Neuronal stem cell (in vitro differentiated cells): ENCODE data around the gene BRINP2.

Source experiments
- DNase-seq: peaks from one replicate; pipeline ENCODE4 v3.0.0-alpha.2; 2013; ENCODE audit warnings: low spot score
- H2AFZ ChIP-seq: one replicate; pipeline ENCODE4 v1.6.1; 2013; ENCODE audit warnings: mild to moderate bottlenecking, low read length, inconsistent platforms
- H2AK5ac ChIP-seq: 2 replicates; pipeline ENCODE4 v1.6.1; 2013; ENCODE audit warnings: low read depth, mild to moderate bottlenecking, inconsistent platforms, low read length, moderate library complexity, mixed read lengths
- H2BK120ac ChIP-seq: 2 replicates; pipeline ENCODE4 v1.6.1; 2013; ENCODE audit warnings: low read depth, mild to moderate bottlenecking, inconsistent platforms, low read length, moderate library complexity, mixed read lengths
- H2BK12ac ChIP-seq: one replicate; pipeline ENCODE4 v1.6.1; 2013; ENCODE audit warnings: low read length, inconsistent platforms
- H2BK15ac ChIP-seq: 2 replicates; pipeline ENCODE4 v1.6.1; 2013; ENCODE audit warnings: mild to moderate bottlenecking, low read length, inconsistent platforms, mixed read lengths
- H2BK5ac ChIP-seq: one replicate; pipeline ENCODE4 v1.6.1; 2013; ENCODE audit warnings: inconsistent platforms, mild to moderate bottlenecking, low read length, moderate library complexity
- H3K14ac ChIP-seq: one replicate; pipeline ENCODE4 v1.6.1; 2013; ENCODE audit warnings: low read length, inconsistent platforms
- H3K18ac ChIP-seq: 2 replicates; pipeline ENCODE4 v1.6.1; 2013; ENCODE audit warnings: low read length, inconsistent platforms
- H3K23ac ChIP-seq: 2 replicates; pipeline ENCODE4 v1.6.1; 2013; ENCODE audit warnings: low read depth, mild to moderate bottlenecking, mixed read lengths, low read length, inconsistent platforms; ENCODE audit not compliant: poor library complexity
- H3K27ac ChIP-seq: replicated peaks from 3 replicates; pipeline ENCODE4 v1.5.1; 2013; ENCODE audit warnings: low read length, inconsistent platforms
- H3K27me3 ChIP-seq, 3 experiments: 2 replicates each; pipeline ENCODE4 v1.6.1; 2013; ENCODE audit warnings: low read length in 3 of 3, mild to moderate bottlenecking in 2 of 3, inconsistent platforms in 1 of 3, low read depth in 1 of 3, mixed read lengths in 1 of 3, moderate library complexity in 1 of 3; ENCODE audit not compliant: control insufficient read depth in 3 of 3, insufficient read depth in 3 of 3
- H3K36me3 ChIP-seq, 2 donors: replicated peaks in 1 of 2; 2 replicates each; pipeline ENCODE4 v1.6.1; 2013; ENCODE audit warnings: low read length in 2 of 2; ENCODE audit not compliant: control insufficient read depth in 2 of 2, insufficient read depth in 2 of 2
- H3K4ac ChIP-seq: 2 replicates; pipeline ENCODE4 v1.6.1; 2013; ENCODE audit warnings: inconsistent platforms, mild to moderate bottlenecking, low read length, moderate library complexity
- H3K4me1 ChIP-seq, 2 donors: 1 replicate in 1 of 2; 2 replicates in 1 of 2; pipeline ENCODE4 v1.6.1; 2013; ENCODE audit warnings: low read length in 2 of 2, low read depth in 1 of 2; ENCODE audit not compliant: control insufficient read depth in 2 of 2, insufficient read depth in 1 of 2
- H3K4me2 ChIP-seq: one replicate; pipeline ENCODE4 v1.6.1; 2013; ENCODE audit warnings: mild to moderate bottlenecking, low read length, inconsistent platforms; ENCODE audit not compliant: insufficient read depth, poor library complexity, severe bottlenecking
- H3K4me3 ChIP-seq, 2 donors: 2 replicates each; pipeline ENCODE4 v1.5.1; 2013; ENCODE audit warnings: low read length in 2 of 2, mild to moderate bottlenecking in 2 of 2, inconsistent platforms in 1 of 2, moderate library complexity in 1 of 2
- H3K79me1 ChIP-seq: one replicate; pipeline ENCODE4 v1.6.1; 2013; ENCODE audit warnings: low read depth, mild to moderate bottlenecking, inconsistent platforms, low read length, moderate library complexity
- H3K9ac ChIP-seq: one replicate; pipeline ENCODE4 v1.6.1; 2013; ENCODE audit warnings: mild to moderate bottlenecking, low read depth, low read length, inconsistent platforms; ENCODE audit not compliant: poor library complexity
- H3K9me3 ChIP-seq, 2 donors: replicated peaks in 1 of 2; 2 replicates each; pipeline versions ENCODE3 to v1.6.1; 2013; ENCODE audit warnings: low read length in 2 of 2, mild to moderate bottlenecking in 2 of 2, inconsistent platforms in 1 of 2, low read depth in 1 of 2, mixed read lengths in 1 of 2, moderate library complexity in 1 of 2; ENCODE audit not compliant: control insufficient read depth in 2 of 2, insufficient read depth in 1 of 2
- H4K8ac ChIP-seq: one replicate; pipeline ENCODE4 v1.6.1; 2013; ENCODE audit warnings: low read depth, mild to moderate bottlenecking, inconsistent platforms, low read length, moderate library complexity
- H4K91ac ChIP-seq: one replicate; pipeline ENCODE4 v1.6.1; 2013; ENCODE audit warnings: low read length, low read depth, mild to moderate bottlenecking, inconsistent platforms; ENCODE audit not compliant: poor library complexity
- WGBS, 2 donors: extraction: QIAGEN DNeasy Blood & Tissue Kit; methylation state at CpG; one replicate each; pipeline ENCODE4 v1.1.7; 2013; ENCODE audit warnings: missing lambda C conversion rate in 2 of 2, mixed read lengths in 1 of 2; ENCODE audit not compliant: insufficient read length in 2 of 2, insufficient replicate concordance in 1 of 2; ENCODE audit errors: extremely low coverage in 2 of 2; 5-methylcytosine and 5-hydroxymethylcytosine counted together

BRINP2 gene

DNA sequence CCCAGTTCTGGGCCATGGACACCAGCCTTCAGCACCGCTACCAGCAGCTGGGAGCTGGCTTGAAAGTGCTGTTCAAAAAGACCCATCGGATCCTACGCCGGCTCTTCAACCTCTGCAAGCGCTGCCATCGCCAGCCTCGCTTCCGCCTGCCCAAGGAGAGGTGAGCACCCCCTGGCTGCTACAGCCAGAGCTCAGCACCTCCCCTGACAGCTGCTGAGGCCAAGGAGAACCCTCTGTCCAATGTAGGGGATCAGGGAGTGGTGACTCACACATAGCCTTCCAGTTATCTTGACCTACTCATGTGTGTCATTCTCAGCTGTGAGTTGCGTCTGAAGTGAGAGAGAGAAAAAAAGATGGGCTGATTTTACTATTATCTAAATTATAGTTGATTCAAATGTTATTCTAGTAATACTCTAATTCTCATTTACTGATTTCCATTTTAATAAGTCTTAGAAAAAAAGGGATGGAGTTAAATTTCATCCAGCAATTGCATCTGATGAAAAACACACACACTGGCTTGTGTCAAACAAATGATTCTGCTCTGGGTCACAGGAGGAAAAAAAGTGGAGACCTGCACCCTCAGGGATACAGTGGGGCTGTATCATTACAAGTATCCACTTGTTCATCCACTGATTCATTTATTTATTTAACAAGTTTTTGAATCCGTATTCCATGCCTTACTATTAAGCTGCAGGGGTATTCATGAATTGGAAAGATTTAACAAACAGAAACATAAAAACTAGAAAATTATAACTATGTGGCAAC is 108.0 kb downstream of the BRINP2 start:
- WGBS, 2 donors, result no CpG with 5 or more reads among the region's 10 CpGs
- H2AK5ac ChIP-seq, result no peak overlapping the region
- no peak for DNase-seq
- H2BK5ac ChIP-seq, result no peak overlapping the region
- H3K23ac ChIP-seq, result no peak overlapping the region
- no peak overlapping the region for H3K9ac ChIP-seq
- no peaks in the 10 kb centered on the region for H3K36me3 ChIP-seq
- no peak overlapping the region for H3K4me2 ChIP-seq
- H3K4me1 ChIP-seq, result peaks cover 0 to 16% of the 10 kb centered on the region in 2 donors
- H4K91ac ChIP-seq, result no peak overlapping the region
- H2AFZ ChIP-seq, result no peak overlapping the region
- H3K4me3 ChIP-seq, result no peak overlapping the region
- no peak overlapping the region for H2BK15ac ChIP-seq
- no peak overlapping the region for H3K18ac ChIP-seq
- H3K79me1 ChIP-seq, result no peaks in the 10 kb centered on the region
- H2BK12ac ChIP-seq, result no peak overlapping the region
- no peak overlapping the region for H3K14ac ChIP-seq
- H3K4ac ChIP-seq, result no peak overlapping the region
- H3K9me3 ChIP-seq, result peaks cover 0 to 2% of the 10 kb centered on the region in 2 donors
- no peak overlapping the region for H3K27ac ChIP-seq
- no peaks in the 10 kb centered on the region for H3K27me3 ChIP-seq
- H2BK120ac ChIP-seq, result no peak overlapping the region
- no peak overlapping the region for H4K8ac ChIP-seq

DNA sequence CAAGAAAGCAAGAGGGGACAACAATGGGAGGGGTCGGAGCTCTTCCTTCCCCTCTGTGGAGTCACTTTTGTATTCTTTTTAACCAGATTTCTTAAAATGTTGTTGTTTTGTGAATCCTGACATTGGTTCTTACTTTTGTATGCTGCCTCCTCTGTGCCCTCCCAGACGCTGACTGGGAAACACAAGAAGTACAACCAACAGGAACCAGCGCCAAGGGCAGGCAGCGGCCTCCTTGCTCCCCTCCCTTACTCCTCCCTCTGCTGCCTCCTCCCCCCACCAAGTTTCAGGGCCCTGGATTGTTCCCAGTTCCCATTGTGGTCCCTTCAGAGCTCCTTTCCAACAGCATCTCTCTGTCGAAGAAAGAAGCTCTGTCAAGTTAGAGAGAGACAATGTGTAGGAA is 111.1 kb downstream of the BRINP2 start:
- peak overlapping the region; percentile 41 for H3K27ac ChIP-seq
- H2BK12ac ChIP-seq, result no peak overlapping the region
- H3K23ac ChIP-seq, result no peak overlapping the region
- H3K9me3 ChIP-seq, result no peaks in the 10 kb centered on the region
- H3K36me3 ChIP-seq, result no peaks in the 10 kb centered on the region
- no peak overlapping the region for H4K8ac ChIP-seq
- no peak overlapping the region for H2BK5ac ChIP-seq
- no peak overlapping the region for H3K14ac ChIP-seq
- H3K4me3 ChIP-seq, result no peak overlapping the region
- no CpG with 5 or more reads among the region's 5 CpGs for WGBS, 2 donors
- H3K9ac ChIP-seq, result no peak overlapping the region
- H4K91ac ChIP-seq, result no peak overlapping the region
- H2AFZ ChIP-seq, result no peak overlapping the region
- H3K27me3 ChIP-seq, result no peaks in the 10 kb centered on the region
- no peak overlapping the region for H2BK15ac ChIP-seq
- H3K18ac ChIP-seq, result no peak overlapping the region
- H2BK120ac ChIP-seq, result no peak overlapping the region
- peak; percentile 26 for DNase-seq
- H3K79me1 ChIP-seq, result no peaks in the 10 kb centered on the region
- no peak overlapping the region for H3K4ac ChIP-seq
- H3K4me1 ChIP-seq, result peaks cover 0 to 13% of the 10 kb centered on the region in 2 donors
- H2AK5ac ChIP-seq, result no peak overlapping the region
- peak overlapping the region; percentile 45 for H3K4me2 ChIP-seq

DNA sequence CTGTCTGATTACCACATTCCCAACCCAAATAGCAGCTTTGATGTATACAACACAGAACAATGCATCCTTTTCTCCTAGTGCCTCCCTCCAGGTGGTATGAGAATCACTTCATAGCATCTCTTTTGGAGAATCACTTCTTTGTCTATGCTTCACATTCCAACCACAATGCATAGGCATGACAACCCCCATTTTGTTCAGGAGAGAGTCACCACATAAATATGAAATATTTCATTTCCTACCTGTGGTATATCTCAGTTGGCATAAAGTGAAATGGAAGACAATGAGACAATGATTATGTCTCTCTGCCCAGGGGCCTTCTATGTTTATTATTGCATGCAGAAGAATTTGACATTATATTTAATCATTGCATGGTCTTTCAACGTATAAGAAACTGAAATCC is 112.2 kb downstream of the BRINP2 start:
- H4K91ac ChIP-seq, result no peak overlapping the region
- no peak overlapping the region for H3K14ac ChIP-seq
- H3K4me3 ChIP-seq, result no peak overlapping the region
- no peak overlapping the region for H2BK5ac ChIP-seq
- no peak overlapping the region for H2AK5ac ChIP-seq
- H2BK12ac ChIP-seq, result no peak overlapping the region
- no peaks in the 10 kb centered on the region for H3K79me1 ChIP-seq
- H3K27ac ChIP-seq, result no peak overlapping the region
- no peak overlapping the region for H2BK120ac ChIP-seq
- H2AFZ ChIP-seq, result no peak overlapping the region
- H3K18ac ChIP-seq, result no peak overlapping the region
- no peak overlapping the region for H2BK15ac ChIP-seq
- no CpG with 5 or more reads among the region's 1 CpG for WGBS, 2 donors
- no peak overlapping the region for H3K9ac ChIP-seq
- no peaks in the 10 kb centered on the region for H3K36me3 ChIP-seq
- H3K4ac ChIP-seq, result no peak overlapping the region
- DNase-seq, result no peak
- H3K27me3 ChIP-seq, result no peaks in the 10 kb centered on the region
- no peak overlapping the region for H3K4me2 ChIP-seq
- H4K8ac ChIP-seq, result no peak overlapping the region
- peaks cover 0 to 13% of the 10 kb centered on the region in 2 donors for H3K4me1 ChIP-seq
- no peak overlapping the region for H3K23ac ChIP-seq
- no peaks in the 10 kb centered on the region for H3K9me3 ChIP-seq

- Histone ChIP-seq H3K4me1 (peaks cover 0 to 13% of the 10 kb centered on the region in 2 donors), H4K91ac (no peak overlapping the region), H2BK15ac (no peak overlapping the region), H3K4me2 (no peak overlapping the region), H2BK5ac (no peak overlapping the region), H3K27me3 (no peaks in the 10 kb centered on the region), H3K79me1 (no peaks in the 10 kb centered on the region), H3K9ac (no peak overlapping the region), H3K14ac (no peak overlapping the region), H3K4me3 (no peak overlapping the region), H3K36me3 (no peaks in the 10 kb centered on the region), H3K9me3 (no peaks in the 10 kb centered on the region), H3K23ac (no peak overlapping the region), H4K8ac (no peak overlapping the region), H2AK5ac (no peak overlapping the region), H3K27ac (no peak overlapping the region), H2BK12ac (peak overlapping the region; percentile 47), H3K4ac (no peak overlapping the region), H2AFZ (no peak overlapping the region), H2BK120ac (no peak overlapping the region), H3K18ac (no peak overlapping the region)
- no peak for DNase-seq
- WGBS, 2 donors, result no CpG with 5 or more reads among the region's 2 CpGs
Observed at GRCh38 chr1:177283380-177283779, 112.6 kb downstream of the BRINP2 start.
